Cardiac muscle cell (in vitro differentiated cells and primary cell): Measurements from ENCODE around the gene CHST9. TPM values are rescaled to one million over a fixed set of nuclear protein-coding genes. Genes with fewer than 3 reads are reported as not detected.
"Not testable (repeated sequence)": the region's sequence is repeated elsewhere in the genome, so short reads cannot be mapped to it uniquely, and the experiment has no call there.

Source experiments
- DNase-seq, 2 donors: peaks; one replicate each; pipeline versions ENCODE4 v3.0.0 to v3.0.0-alpha.2; 2010 to 2017; ENCODE audit warnings: low read depth in 1 of 2, low spot score in 1 of 2
- H3K27ac ChIP-seq: fragments of 200-600 bp; sonication (generic); 2 replicates; pipeline ENCODE4 v1.5.1; 2016
- H3K27me3 ChIP-seq: fragments of 200-600 bp; sonication (generic); 2 replicates; pipeline ENCODE4 v1.6.0; 2016; ENCODE audit warnings: control low read depth
- H3K36me3 ChIP-seq: fragments of 200-600 bp; sonication (generic); 2 replicates; pipeline ENCODE4 v1.5.1; 2016; ENCODE audit warnings: control low read depth
- H3K4me1 ChIP-seq: fragments of 200-600 bp; sonication (generic); 2 replicates; pipeline ENCODE4 v1.8.1; 2017; ENCODE audit warnings: low read depth, mild to moderate bottlenecking, mixed run types
- H3K4me3 ChIP-seq: fragments of 200-600 bp; sonication (generic); 2 replicates; pipeline ENCODE4 v1.5.1; 2016; ENCODE audit warnings: mild to moderate bottlenecking
- H3K9me3 ChIP-seq: fragments of 200-600 bp; sonication (generic); 2 replicates; pipeline ENCODE4 v1.5.1; 2017; ENCODE audit warnings: low read depth, mild to moderate bottlenecking, control low read depth
- polyA plus RNA-seq: library from polyadenylated mRNA; unstranded; fragments of >200 nt; fragmentation: Nextera tagmentation; extraction: Ambion mirVana; gene quantifications from 2 replicates; pipeline ENCODE4 v1.2.1, GENCODE V29; 2016
- total RNA-seq: library from RNA; depleted of rRNA; stranded (reverse); fragments of >200 nt; gene quantifications from 2 replicates; pipeline ENCODE4 v1.2.3, GENCODE V29; 2016
- TF ChIP-seq, protein P1 (sequence below): IDR thresholded peaks from 2 replicates; pipeline ENCODE4 v1.5.1; 2012; ENCODE audit warnings: low read depth, mild to moderate bottlenecking, low read length

CHST9 gene, protein sequence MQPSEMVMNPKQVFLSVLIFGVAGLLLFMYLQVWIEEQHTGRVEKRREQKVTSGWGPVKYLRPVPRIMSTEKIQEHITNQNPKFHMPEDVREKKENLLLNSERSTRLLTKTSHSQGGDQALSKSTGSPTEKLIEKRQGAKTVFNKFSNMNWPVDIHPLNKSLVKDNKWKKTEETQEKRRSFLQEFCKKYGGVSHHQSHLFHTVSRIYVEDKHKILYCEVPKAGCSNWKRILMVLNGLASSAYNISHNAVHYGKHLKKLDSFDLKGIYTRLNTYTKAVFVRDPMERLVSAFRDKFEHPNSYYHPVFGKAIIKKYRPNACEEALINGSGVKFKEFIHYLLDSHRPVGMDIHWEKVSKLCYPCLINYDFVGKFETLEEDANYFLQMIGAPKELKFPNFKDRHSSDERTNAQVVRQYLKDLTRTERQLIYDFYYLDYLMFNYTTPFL
- 0.04 and 0.36 TPM in 2 replicates for total RNA-seq
- polyA plus RNA-seq: not detected in 2 replicates

DNA sequence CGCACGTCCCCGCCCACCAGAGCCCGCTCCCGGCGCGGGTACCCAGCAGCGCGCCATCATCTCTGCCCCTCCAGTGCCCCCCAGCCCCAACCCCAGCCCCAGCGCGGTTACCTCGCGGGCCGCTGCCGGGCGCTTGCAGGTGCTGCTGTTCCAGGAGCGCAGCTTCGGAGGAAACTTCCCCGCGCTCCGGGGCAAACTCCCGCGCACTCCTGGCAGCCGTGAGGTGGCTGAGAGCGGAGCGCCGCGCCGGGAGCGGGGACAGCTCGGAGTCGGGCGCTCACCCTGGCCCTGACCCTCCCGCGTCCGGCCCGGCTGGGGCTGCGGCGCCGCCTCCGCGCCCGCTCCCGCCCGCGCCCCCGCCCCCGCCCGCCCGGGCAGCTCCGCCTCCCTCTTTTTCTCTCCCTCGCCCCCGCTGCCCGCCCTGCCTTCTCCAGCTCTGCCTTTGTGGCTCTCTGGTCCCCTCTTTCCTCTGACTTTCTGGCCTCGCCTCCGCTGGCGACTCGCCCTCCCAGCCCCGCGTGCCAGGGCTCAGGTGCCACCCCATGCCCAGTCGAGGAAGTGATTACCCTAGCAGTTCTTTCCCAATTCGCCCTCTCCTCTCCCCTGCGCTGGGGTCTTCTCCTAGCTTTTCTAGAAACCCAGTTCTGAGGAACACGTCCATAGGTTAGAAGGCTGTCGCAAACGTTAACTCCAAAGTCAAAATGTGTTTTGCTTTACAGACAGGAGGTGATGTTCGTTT lies at the start of gene CHST9:
TSS of gene CHST9 (minus strand) at position 284 of the 739 bp plus-strand sequence. CDS start 42,499 bp downstream, outside the sequence.
- TF ChIP-seq, protein P1, sequence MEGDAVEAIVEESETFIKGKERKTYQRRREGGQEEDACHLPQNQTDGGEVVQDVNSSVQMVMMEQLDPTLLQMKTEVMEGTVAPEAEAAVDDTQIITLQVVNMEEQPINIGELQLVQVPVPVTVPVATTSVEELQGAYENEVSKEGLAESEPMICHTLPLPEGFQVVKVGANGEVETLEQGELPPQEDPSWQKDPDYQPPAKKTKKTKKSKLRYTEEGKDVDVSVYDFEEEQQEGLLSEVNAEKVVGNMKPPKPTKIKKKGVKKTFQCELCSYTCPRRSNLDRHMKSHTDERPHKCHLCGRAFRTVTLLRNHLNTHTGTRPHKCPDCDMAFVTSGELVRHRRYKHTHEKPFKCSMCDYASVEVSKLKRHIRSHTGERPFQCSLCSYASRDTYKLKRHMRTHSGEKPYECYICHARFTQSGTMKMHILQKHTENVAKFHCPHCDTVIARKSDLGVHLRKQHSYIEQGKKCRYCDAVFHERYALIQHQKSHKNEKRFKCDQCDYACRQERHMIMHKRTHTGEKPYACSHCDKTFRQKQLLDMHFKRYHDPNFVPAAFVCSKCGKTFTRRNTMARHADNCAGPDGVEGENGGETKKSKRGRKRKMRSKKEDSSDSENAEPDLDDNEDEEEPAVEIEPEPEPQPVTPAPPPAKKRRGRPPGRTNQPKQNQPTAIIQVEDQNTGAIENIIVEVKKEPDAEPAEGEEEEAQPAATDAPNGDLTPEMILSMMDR: no peak
- Histone ChIP-seq H3K27ac (no peak within 1 kb of the TSS), H3K4me1 (no peaks in the 10 kb centered on the region), H3K36me3 (no peaks in the 10 kb centered on the region), H3K27me3 (peaks cover 17% of the 10 kb centered on the region), H3K9me3 (no peaks in the 10 kb centered on the region), H3K4me3 (peak within 1 kb of the TSS; percentile 84)
- DNase-seq: peak in 1 of 2 donors; percentile 66

DNA sequence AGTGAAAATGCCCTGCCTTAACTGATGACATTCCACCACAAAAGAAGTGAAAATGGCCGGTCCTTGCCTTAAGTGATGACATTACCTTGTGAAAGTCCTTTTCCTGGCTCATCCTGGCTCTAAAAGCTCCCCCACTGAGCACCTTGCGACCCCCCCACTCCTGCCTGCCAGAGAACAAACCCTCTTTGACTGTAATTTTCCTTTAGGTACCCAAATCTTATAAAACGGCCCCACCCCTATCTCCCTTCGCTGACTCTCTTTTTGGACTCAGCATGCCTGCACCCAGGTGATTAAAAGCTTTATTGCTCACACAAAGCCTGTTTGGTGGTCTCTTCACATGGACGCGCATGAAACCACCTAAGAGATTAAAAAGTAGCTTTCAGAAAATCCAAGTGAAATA lies 47.2 kb upstream of the CHST9 start:
- H3K27me3 ChIP-seq, H3K4me3 ChIP-seq, H3K27ac ChIP-seq, H3K4me1 ChIP-seq, DNase-seq, H3K9me3 ChIP-seq, H3K36me3 ChIP-seq: not testable (repeated sequence)

DNA sequence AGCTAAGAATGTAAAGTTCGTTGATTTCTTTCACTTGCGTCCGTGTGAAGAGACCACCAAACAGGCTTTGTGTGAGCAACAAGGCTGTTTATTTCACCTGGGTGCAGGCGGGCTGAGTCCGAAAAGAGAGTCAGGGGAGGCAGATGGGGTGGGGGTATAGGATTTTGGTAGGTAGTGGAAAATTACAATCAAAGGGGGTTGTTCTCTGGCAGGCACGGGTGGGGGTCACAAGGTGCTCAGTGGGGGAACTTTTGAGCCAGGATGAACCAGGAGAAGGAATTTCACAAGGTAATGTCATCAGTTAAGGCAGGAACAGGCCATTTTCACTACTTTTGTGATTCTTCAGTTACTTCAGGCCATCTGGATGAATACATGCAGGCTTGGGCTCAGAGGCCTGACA lies 46.6 kb upstream of the CHST9 start:
- not testable (repeated sequence) for H3K4me3 ChIP-seq, H3K27ac ChIP-seq, H3K36me3 ChIP-seq, H3K4me1 ChIP-seq, DNase-seq, H3K27me3 ChIP-seq, H3K9me3 ChIP-seq

DNA sequence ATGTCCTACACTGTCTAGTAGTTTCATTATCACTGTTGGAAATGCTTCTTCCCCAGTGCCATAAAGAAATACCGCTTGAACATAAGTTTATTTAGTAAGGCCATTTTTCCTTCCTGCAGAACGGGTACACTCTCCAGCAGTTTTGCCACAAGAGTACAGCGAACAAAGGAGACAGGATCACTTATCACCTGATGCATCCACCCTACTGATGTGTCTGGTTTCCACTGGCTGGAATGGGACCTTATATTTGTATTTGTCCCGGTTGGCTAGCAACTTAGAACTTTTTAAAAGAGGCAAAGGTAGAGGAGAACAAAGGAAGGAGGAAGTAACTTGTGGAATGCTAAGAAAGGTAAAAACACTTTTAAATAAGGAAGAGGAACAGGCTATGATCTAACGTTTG lies 46.1 kb upstream of the CHST9 start:
- H3K9me3 ChIP-seq, H3K27ac ChIP-seq, H3K4me1 ChIP-seq, H3K36me3 ChIP-seq, DNase-seq, H3K4me3 ChIP-seq, H3K27me3 ChIP-seq: not testable (repeated sequence)

DNA sequence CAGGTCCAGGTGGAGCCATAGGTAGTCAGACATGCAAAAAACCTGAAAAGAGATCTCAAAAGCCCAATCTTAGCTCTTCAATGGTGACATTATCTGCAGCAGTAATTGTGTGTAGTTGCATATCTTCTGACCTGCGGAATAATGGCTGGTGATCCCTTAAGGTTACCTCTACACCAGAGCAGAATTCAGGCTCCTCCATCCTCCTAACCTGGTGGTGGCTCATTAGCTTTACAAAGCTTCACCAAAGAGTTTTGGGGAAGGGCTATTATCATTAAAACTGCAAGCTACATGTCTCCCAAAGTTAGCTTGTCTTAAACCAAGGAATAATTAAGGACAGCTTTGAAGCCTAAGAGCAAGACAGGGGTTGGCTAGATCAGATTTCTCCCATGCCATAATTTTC lies 42.6 kb upstream of the CHST9 start:
- Histone ChIP-seq H3K27me3 (no peaks in the 10 kb centered on the region), H3K4me3 (no peak overlapping the region), H3K4me1 (no peaks in the 10 kb centered on the region), H3K9me3 (no peaks in the 10 kb centered on the region), H3K27ac (no peak overlapping the region), H3K36me3 (no peaks in the 10 kb centered on the region)
- TF ChIP-seq, protein P1: no peak
- DNase-seq: no peak

DNA sequence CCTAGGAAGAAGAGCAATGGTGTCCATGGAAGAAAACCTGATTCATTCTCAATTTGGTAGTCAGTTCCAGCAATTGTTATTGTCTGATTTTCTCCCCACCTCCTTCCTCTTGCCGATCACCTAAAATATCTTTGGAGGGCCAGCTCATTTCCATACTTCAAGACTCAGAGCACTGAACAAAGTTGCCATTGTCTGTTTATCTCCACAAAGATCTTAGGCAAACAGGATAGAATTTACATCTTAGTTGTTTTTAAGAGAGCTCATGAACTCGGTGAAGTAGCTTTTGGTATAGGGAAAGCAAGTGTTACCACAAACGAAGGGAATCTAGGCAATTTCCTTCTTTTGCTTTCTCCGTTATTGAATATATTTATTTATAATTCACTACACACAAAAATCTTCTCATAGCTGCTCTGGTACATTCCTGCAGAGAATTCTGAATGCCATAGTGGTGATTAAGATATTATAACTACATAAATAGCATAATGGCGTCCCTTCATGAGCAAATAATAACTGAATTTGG lies 41.5 kb upstream of the CHST9 start:
- no peak overlapping the region for H3K4me3 ChIP-seq
- no peaks in the 10 kb centered on the region for H3K4me1 ChIP-seq
- TF ChIP-seq, protein P1: no peak

More for the DNA sequence above, 41.5 kb upstream of the CHST9 start:
- no peaks in the 10 kb centered on the region for H3K27me3 ChIP-seq
- no peaks in the 10 kb centered on the region for H3K9me3 ChIP-seq
- DNase-seq: no peak
- no peak overlapping the region for H3K27ac ChIP-seq
- no peaks in the 10 kb centered on the region for H3K36me3 ChIP-seq
